ENCODE measurements around the gene P4HA3. TPM values are rescaled to one million over a fixed set of nuclear protein-coding genes. Genes with fewer than 3 reads are reported as not detected.
A peak's percentile ranks its signal among the peaks of the same experiment; 100 is the strongest.

Gene P4HA3
- total RNA-seq, 1 experiment from 2014 or later = 0.91 TPM

- no peaks in the 10 kb centered on the region for H3K79me2 ChIP-seq (ENCODE audit: insufficient read depth, low read length)
- ATAC-seq (no peak), DNase-seq (ENCODE audit: low read depth, low spot score) (no peak)
- intact Hi-C loops (cut with micrococcal nuclease) = no loop called here
- H3K9me3 ChIP-seq (ENCODE audit: control insufficient read depth in 1 of 2, insufficient read depth in 1 of 2, low read depth in 1 of 2, low read length in 2 of 2) = no peaks in the 10 kb centered on the region
- peak overlapping the region; percentile 96 for H2AFZ ChIP-seq (ENCODE audit: low read depth, low read length, poor library complexity, severe bottlenecking)
- TF ChIP-seq FOSL1 (IDR thresholded peaks at IDR 0.05; ENCODE audit: low read depth) (no peak), SIN3A (IDR thresholded peaks at IDR 0.05; ENCODE audit: low read depth) (no peak), ZFX (IDR thresholded peaks at IDR 0.05) (no peak), ZNF274 (IDR thresholded peaks at IDR 0.05; ENCODE audit: low read depth, low read length) (no peak), EZH2phosphoT487 (IDR thresholded peaks at IDR 0.05; ENCODE audit: borderline replicate concordance) (no peak), REST (IDR thresholded peaks at IDR 0.05; ENCODE audit: low read depth) (no peak), SRF (IDR thresholded peaks at IDR 0.05; ENCODE audit: low read depth) (no peak), YY1 (IDR thresholded peaks at IDR 0.05; ENCODE audit: extremely low read depth, insufficient replicate concordance, low read depth, low read length) (no peak), TCF7L2 (IDR thresholded peaks at IDR 0.05; ENCODE audit: borderline replicate concordance, extremely low read depth, insufficient read depth, insufficient read length) (no peak), CEBPB (IDR thresholded peaks at IDR 0.05; ENCODE audit: low read depth) (no peak), RAD21 (IDR thresholded peaks at IDR 0.05; ENCODE audit: low read depth) (no peak), EGR1 (IDR thresholded peaks at IDR 0.05; ENCODE audit: low read depth) (no peak), MAX (IDR thresholded peaks at IDR 0.05) (no peak), EZH2 (IDR thresholded peaks at IDR 0.05) (no peak), CTCF (IDR thresholded peaks at IDR 0.05 in 2 of 3, conservative IDR thresholded peaks at IDR 0.05 in 1 of 3; ENCODE audit: borderline replicate concordance in 1 of 3, insufficient read depth in 1 of 3, low read depth in 2 of 3, low read length in 2 of 3) (no peak), CBX3 (IDR thresholded peaks at IDR 0.05; ENCODE audit: low read depth) (no peak), POLR2AphosphoS5 (IDR thresholded peaks at IDR 0.05; ENCODE audit: low read depth, low read length) (no peak), ATF3 (IDR thresholded peaks at IDR 0.05) (no peak), JUND (IDR thresholded peaks at IDR 0.05) (no peak), ELF1 (IDR thresholded peaks at IDR 0.05; ENCODE audit: borderline replicate concordance, low read depth) (no peak)
- peaks cover 0 to 11% of the 10 kb centered on the region in 2 experiments; a peak in 1 of 4 replicates for H3K4me1 ChIP-seq (ENCODE audit: control insufficient read depth in 1 of 2, insufficient read depth in 2 of 2, low read length in 2 of 2)
- no peak overlapping the region for H3K4me3 ChIP-seq (replicated peaks in 1 of 2; ENCODE audit: low read depth in 1 of 2, low read length in 2 of 2)
- no peak overlapping the region for H3K9ac ChIP-seq (ENCODE audit: low read length)
- no peaks in the 10 kb centered on the region for H3K9me2 ChIP-seq (ENCODE audit: insufficient read depth)
- H3K36me3 ChIP-seq (ENCODE audit: control insufficient read depth in 1 of 2, insufficient read depth in 2 of 2, low read length in 2 of 2) = no peaks in the 10 kb centered on the region
- ChIA-PET RAD21 (ENCODE audit: low non-redundant PET in 1 of 2, low total read pairs in 2 of 2, uncharacterized antibody in 2 of 2, unreplicated experiment in 2 of 2) (no interaction called here), CTCF (no interaction called here), POLR2A (no interaction called here)
- H3K27ac ChIP-seq (ENCODE audit: low read depth, low read length) = no peak overlapping the region
- no peak overlapping the region for H3K4me2 ChIP-seq (ENCODE audit: low read length)
- no TSS peak for BruUV-seq (replicated peaks)
- H3K27me3 ChIP-seq (ENCODE audit: insufficient read depth, low read length) = no peaks in the 10 kb centered on the region
- no peaks in the 10 kb centered on the region for H4K20me1 ChIP-seq (ENCODE audit: insufficient read depth)
Observed at GRCh38 chr11:74312326-74312725, 886 bp upstream of the P4HA3 start.
